ENCODE measurements around the gene PAK1IP1. TPM values are rescaled to one million over a fixed set of nuclear protein-coding genes. Genes with fewer than 3 reads are reported as not detected.
"Not testable (repeated sequence)": the region's sequence is repeated elsewhere in the genome, so short reads cannot be mapped to it uniquely, and the experiment has no call there.

Gene PAK1IP1
- total RNA-seq: 10 to 100 TPM in 5 of 7 donors, 1 to 10 TPM in 2; 5.6 to 21.7 (median 12.4) TPM
- polyA plus RNA-seq: 10 to 100 TPM in 1 of 2 donors, 1 to 10 TPM in 1; 6.8 to 13.2 TPM
- long read RNA-seq, donor 1, transcript PAK1IP1-201 (10 exons, 1,800 nt): major isoform, 18 of 26 reads
- long read RNA-seq, donor 1, partial matches to known transcripts: 1 of 26 reads
- long read RNA-seq, donor 1, other reads (novel, unspliced or antisense): 7 of 26 reads
- long read RNA-seq, donor 2, transcript PAK1IP1-201 (10 exons, 1,800 nt): major isoform, 19 of 19 reads
- long read RNA-seq, donor 2, partial matches to known transcripts: 0 of 19 reads
- long read RNA-seq, donor 2, other reads (novel, unspliced or antisense): 0 of 19 reads
- long read RNA-seq, donor 3, transcript PAK1IP1-201 (10 exons, 1,800 nt): major isoform, 15 of 22 reads
- long read RNA-seq, donor 3, partial matches to known transcripts: 0 of 22 reads
- long read RNA-seq, donor 3, other reads (novel, unspliced or antisense): 7 of 22 reads

GRCh38 chr6:10694302-10695085 is at the start of gene PAK1IP1, which contains the start of gene C6orf52:
Gene PAK1IP1, plus strand, starts transcription at chr6:10694972. Its CDS starts 14 bp downstream, at chr6:10694986.
Gene C6orf52, minus strand, starts transcription at chr6:10694616. Its CDS starts 7,066 bp downstream, at chr6:10687550.
- 0% methylated on average over 53 of the region's 53 CpGs for WGBS, 3 donors
- intact Hi-C loops (cut with DNase I): loop anchor here in 2 of 4 donors (2.0 to 10.0 kb wide), 2 partner anchors 28 to 50 kb away; partner anchors contain the start of genes TMEM14B (in 1 of the 2) and TMEM14C (in 1 of the 2)
- DNase-seq: peak; percentile 91 to 94 (median 92)
- no peaks in the 10 kb centered on the region for H3K27me3 ChIP-seq
- no peaks in the 10 kb centered on the region for H3K36me3 ChIP-seq
- H3K9me3 ChIP-seq: no peaks in the 10 kb centered on the region
- H3K4me3 ChIP-seq: peak within 1 kb of the TSS; percentile 75
- peaks cover 7% of the 10 kb centered on the region for H3K4me1 ChIP-seq (ENCODE audit: insufficient read depth)
- H3K27ac ChIP-seq: peak within 1 kb of the TSS; percentile 69 to 90
- peak; percentile 24 for TF ChIP-seq EP300 (IDR thresholded peaks at IDR 0.05)
- TF ChIP-seq CTCF (IDR thresholded peaks at IDR 0.05): peak in 1 of 3 donors; percentile 26
- TF ChIP-seq POLR2A (IDR thresholded peaks at IDR 0.05): peak; percentile 88

GRCh38 chr6:10655508-10656055 is 39.2 kb upstream of the PAK1IP1 start:
- no peak overlapping the region for H3K4me3 ChIP-seq
- H3K4me1 ChIP-seq (ENCODE audit: insufficient read depth): no peaks in the 10 kb centered on the region
- no peaks in the 10 kb centered on the region for H3K27me3 ChIP-seq
- no peak for DNase-seq
- H3K27ac ChIP-seq: no peak overlapping the region
- no peak for TF ChIP-seq POLR2A (IDR thresholded peaks at IDR 0.05)
- 78 to 81% (median 79%) methylated on average over 12 of the region's 12 CpGs for WGBS, 3 donors
- H3K36me3 ChIP-seq: no peaks in the 10 kb centered on the region
- intact Hi-C loops (cut with DNase I): no loop called here
- no peaks in the 10 kb centered on the region for H3K9me3 ChIP-seq

GRCh38 chr6:10658910-10659698 is 35.7 kb upstream of the PAK1IP1 start:
- intact Hi-C loops (cut with DNase I): no loop called here
- Histone ChIP-seq H3K4me3 (no peak overlapping the region), H3K36me3 (no peaks in the 10 kb centered on the region), H3K9me3 (no peaks in the 10 kb centered on the region), H3K27ac (no peak overlapping the region), H3K4me1 (ENCODE audit: insufficient read depth) (no peaks in the 10 kb centered on the region), H3K27me3 (no peaks in the 10 kb centered on the region)
- no peak for TF ChIP-seq POLR2A (IDR thresholded peaks at IDR 0.05)
- no peak for TF ChIP-seq CTCF (IDR thresholded peaks at IDR 0.05)
- DNase-seq: no peak
- WGBS, 3 donors: 83 to 90% (median 84%) methylated on average over 24 of the region's 24 CpGs

- H3K9me3 ChIP-seq: no peaks in the 10 kb centered on the region
- no peak overlapping the region for H3K27ac ChIP-seq
- no peak for TF ChIP-seq CTCF (IDR thresholded peaks at IDR 0.05)
- no peak for TF ChIP-seq POLR2A (IDR thresholded peaks at IDR 0.05)
- no peak for TF ChIP-seq EP300 (IDR thresholded peaks at IDR 0.05)
- no peak overlapping the region for H3K4me3 ChIP-seq
- WGBS, 3 donors: 75 to 83% (median 79%) methylated on average over 42 to 48 of the region's 48 CpGs
- no peaks in the 10 kb centered on the region for H3K4me1 ChIP-seq (ENCODE audit: insufficient read depth)
- peak in 1 of 5 donors; percentile 11 for DNase-seq
- H3K36me3 ChIP-seq: no peaks in the 10 kb centered on the region
- no peaks in the 10 kb centered on the region for H3K27me3 ChIP-seq
- intact Hi-C loops (cut with DNase I): no loop called here
Observed at GRCh38 chr6:10659699-10660348, 34.9 kb upstream of the PAK1IP1 start.

- H3K4me3 ChIP-seq; H3K9me3 ChIP-seq; DNase-seq; H3K27ac ChIP-seq; H3K27me3 ChIP-seq; H3K36me3 ChIP-seq; H3K4me1 ChIP-seq (ENCODE audit: insufficient read depth); intact Hi-C loops (cut with DNase I): not testable (repeated sequence)
- 86 to 90% (median 88%) methylated on average over 11 of the region's 11 CpGs for WGBS, 3 donors
Observed at GRCh38 chr6:10660431-10661191, 34.2 kb upstream of the PAK1IP1 start.

Data from ovary (tissue), 10 donors.